Measurements from ENCODE around the gene MAGEF1. TPM values are rescaled to one million over a fixed set of nuclear protein-coding genes. Genes with fewer than 3 reads are reported as not detected.

The MAGEF1 gene
- total and polyA plus RNA-seq, 2 experiments from 2014 or later = 66.5 to 88.7 TPM

GRCh38 chr3:184731786-184732537, 20.1 kb upstream of the MAGEF1 start:
- H3K79me2 ChIP-seq (replicated peaks; ENCODE audit: insufficient read depth) = no peaks in the 10 kb centered on the region
- H3K4me2 ChIP-seq = no peak overlapping the region
- H3K4me1 Mint-ChIP-seq = peaks cover 14% of the 10 kb centered on the region
- DNase-seq (ENCODE audit: low spot score) (no peak), ATAC-seq (no peak)
- TF ChIP-seq ZNF114 (CRISPR knock-in tag; IDR thresholded peaks at IDR 0.05) (no peak), ZNF331 (CRISPR knock-in tag; IDR thresholded peaks at IDR 0.05; ENCODE audit: low read depth) (no peak), EZH2phosphoT487 (IDR thresholded peaks at IDR 0.05; ENCODE audit: unreplicated experiment) (no peak), ZNF462 (CRISPR knock-in tag; IDR thresholded peaks at IDR 0.05) (no peak), EZH2 (IDR thresholded peaks at IDR 0.05; ENCODE audit: low read depth, unreplicated experiment) (no peak), JUNB (IDR thresholded peaks at IDR 0.05; ENCODE audit: unreplicated experiment) (no peak), POLR2AphosphoS5 (IDR thresholded peaks at IDR 0.05; ENCODE audit: low read depth) (no peak), ETS1 (IDR thresholded peaks at IDR 0.05) (no peak), STAT1 (IDR thresholded peaks at IDR 0.05; ENCODE audit: unreplicated experiment) (no peak), CREB1 (CRISPR knock-in tag; IDR thresholded peaks at IDR 0.05; ENCODE audit: low read depth) (no peak), NANOG (IDR thresholded peaks at IDR 0.05; ENCODE audit: borderline replicate concordance) (no peak), CTCF (conservative IDR thresholded peaks at IDR 0.05; ENCODE audit: low read depth in 2 of 2) (no peak), REST (IDR thresholded peaks at IDR 0.05; ENCODE audit: unreplicated experiment) (no peak)
- no peaks in the 10 kb centered on the region for H3F3A ChIP-seq (replicated peaks; ENCODE audit: low read depth)
- no peaks in the 10 kb centered on the region for H3K36me3 ChIP-seq (ENCODE audit: insufficient read depth)
- H3K27ac ChIP-seq (ENCODE audit: low read depth) = no peak overlapping the region
- H3K27me3 Mint-ChIP-seq (ENCODE audit: insufficient read depth, low read depth, poor library complexity) = peaks cover 7% of the 10 kb centered on the region
- no peak overlapping the region for H3K4me3 Mint-ChIP-seq
- no peaks in the 10 kb centered on the region for H3K9me3 Mint-ChIP-seq
- H3K9me2 ChIP-seq (ENCODE audit: insufficient read depth) = no peaks in the 10 kb centered on the region; the same call in 1 of the 2 replicates
- no peaks in the 10 kb centered on the region for H4K20me1 ChIP-seq (replicated peaks; ENCODE audit: insufficient read depth)
- no peak overlapping the region for H3K27ac Mint-ChIP-seq
- H3K27me3 ChIP-seq (ENCODE audit: insufficient read depth) = no peaks in the 10 kb centered on the region
- H3K36me3 Mint-ChIP-seq (ENCODE audit: low read depth) = no peaks in the 10 kb centered on the region
- H2AFZ ChIP-seq = no peak overlapping the region
- no peak overlapping the region for H3K4me3 ChIP-seq
- H3K4me1 ChIP-seq (ENCODE audit: insufficient read depth) = no peaks in the 10 kb centered on the region
